ENCODE results near the gene KANK2.

- TF ChIP-seq POLR2A (IDR thresholded peaks at IDR 0.05; ENCODE audit: low read length) (no peak), GATA1 (IDR thresholded peaks at IDR 0.05; ENCODE audit: low read depth, low read length) (no peak)
Observed at GRCh38 chr19:11246941-11247340, 49.6 kb upstream of the KANK2 start.

All from erythroblast (primary cell).